ENCODE measurements around the gene UMAD1.

The UMAD1 gene

DNA sequence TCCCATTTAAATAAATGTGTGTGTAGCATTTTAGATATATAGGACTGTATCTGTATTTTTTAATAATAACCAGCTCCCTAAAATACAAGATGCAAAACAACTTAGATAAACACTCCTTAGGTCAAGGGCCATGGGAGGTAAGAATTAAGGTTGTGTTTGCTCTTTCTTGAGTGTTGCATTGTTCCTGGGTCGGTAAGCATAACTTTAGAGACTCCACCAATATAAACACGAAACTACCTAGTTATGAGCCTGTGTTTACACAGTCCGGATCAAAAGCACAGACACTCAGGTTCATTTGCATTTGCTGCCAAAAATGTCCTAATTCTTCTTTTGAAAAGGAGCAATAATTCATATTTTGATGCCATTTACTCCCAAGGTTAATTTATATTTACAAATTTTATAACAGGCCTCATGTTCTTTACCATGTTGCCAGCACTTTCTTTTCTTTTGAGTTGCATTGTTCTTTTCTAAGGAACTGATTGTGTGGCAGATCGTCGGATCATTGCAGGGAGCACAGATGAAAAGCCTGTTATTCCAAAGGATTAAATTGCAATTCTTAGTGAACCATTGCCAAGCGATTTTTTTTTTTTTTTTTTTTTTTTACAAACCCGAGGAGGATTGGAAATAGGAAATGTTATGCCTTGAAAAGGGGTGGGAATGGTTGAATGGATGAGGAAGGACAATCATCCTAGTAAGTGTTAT, 282.3 kb downstream of the UMAD1 start:
- H3K36me3 Mint-ChIP-seq (ENCODE audit: low read depth): no peaks in the 10 kb centered on the region
- TF ChIP-seq, protein P1, sequence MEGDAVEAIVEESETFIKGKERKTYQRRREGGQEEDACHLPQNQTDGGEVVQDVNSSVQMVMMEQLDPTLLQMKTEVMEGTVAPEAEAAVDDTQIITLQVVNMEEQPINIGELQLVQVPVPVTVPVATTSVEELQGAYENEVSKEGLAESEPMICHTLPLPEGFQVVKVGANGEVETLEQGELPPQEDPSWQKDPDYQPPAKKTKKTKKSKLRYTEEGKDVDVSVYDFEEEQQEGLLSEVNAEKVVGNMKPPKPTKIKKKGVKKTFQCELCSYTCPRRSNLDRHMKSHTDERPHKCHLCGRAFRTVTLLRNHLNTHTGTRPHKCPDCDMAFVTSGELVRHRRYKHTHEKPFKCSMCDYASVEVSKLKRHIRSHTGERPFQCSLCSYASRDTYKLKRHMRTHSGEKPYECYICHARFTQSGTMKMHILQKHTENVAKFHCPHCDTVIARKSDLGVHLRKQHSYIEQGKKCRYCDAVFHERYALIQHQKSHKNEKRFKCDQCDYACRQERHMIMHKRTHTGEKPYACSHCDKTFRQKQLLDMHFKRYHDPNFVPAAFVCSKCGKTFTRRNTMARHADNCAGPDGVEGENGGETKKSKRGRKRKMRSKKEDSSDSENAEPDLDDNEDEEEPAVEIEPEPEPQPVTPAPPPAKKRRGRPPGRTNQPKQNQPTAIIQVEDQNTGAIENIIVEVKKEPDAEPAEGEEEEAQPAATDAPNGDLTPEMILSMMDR (IDR thresholded peaks at IDR 0.05; ENCODE audit: unreplicated experiment in 3 of 3): no peak
- H3K27ac Mint-ChIP-seq: no peak overlapping the region
- no peaks in the 10 kb centered on the region for H3K9me3 Mint-ChIP-seq
- no peaks in the 10 kb centered on the region for H3K27me3 Mint-ChIP-seq (ENCODE audit: low read depth)
- H3K4me1 Mint-ChIP-seq: no peaks in the 10 kb centered on the region
- no peak overlapping the region for H3K4me3 Mint-ChIP-seq

DNA sequence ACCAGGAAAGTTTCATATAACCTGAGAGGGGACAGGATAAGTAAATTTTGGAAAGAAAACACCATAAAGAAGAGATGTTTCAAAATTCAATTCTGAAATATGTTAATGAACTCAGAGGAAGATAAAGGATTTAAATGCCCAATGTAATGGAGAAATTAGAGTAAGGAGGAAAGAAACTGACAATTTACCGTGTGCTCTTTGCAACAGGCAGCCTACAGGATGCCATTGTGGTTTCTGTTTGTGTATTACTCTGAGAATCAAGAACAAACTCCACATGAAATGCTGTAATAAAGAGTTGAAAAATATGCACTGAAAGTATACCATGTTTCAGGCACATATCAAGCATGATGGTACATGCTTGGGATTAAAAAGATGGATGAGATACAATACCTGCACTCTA, 283.3 kb downstream of the UMAD1 start:
- no peaks in the 10 kb centered on the region for H3K27me3 Mint-ChIP-seq (ENCODE audit: low read depth)
- no peaks in the 10 kb centered on the region for H3K4me1 Mint-ChIP-seq
- no peaks in the 10 kb centered on the region for H3K9me3 Mint-ChIP-seq
- no peaks in the 10 kb centered on the region for H3K36me3 Mint-ChIP-seq (ENCODE audit: low read depth)
- no peak overlapping the region for H3K27ac Mint-ChIP-seq
- TF ChIP-seq, protein P1 (IDR thresholded peaks at IDR 0.05; ENCODE audit: unreplicated experiment in 3 of 3): no peak
- no peak overlapping the region for H3K4me3 Mint-ChIP-seq

DNA sequence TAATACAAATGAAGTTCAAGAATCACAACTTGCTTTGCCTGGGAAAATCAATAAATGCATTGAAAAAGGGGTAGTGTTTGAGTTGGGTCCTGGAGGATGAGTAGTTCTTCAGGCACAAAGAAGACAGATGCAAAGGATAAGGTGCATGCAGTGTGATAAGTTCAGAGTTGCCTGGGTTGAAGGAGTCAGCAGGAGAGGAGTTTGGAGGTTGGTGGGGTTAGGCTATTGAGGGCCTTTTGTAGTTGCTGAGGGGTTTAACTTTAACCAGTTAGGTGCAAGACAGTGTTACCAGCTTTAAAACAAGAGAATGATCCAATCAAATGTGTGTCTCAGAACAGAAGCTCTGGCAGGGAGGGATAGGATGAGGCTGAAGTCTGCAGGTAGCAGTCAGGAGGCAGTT, 283.8 kb downstream of the UMAD1 start:
- no peaks in the 10 kb centered on the region for H3K27me3 Mint-ChIP-seq (ENCODE audit: low read depth)
- no peak overlapping the region for H3K27ac Mint-ChIP-seq
- H3K4me1 Mint-ChIP-seq: no peaks in the 10 kb centered on the region
- no peak overlapping the region for H3K4me3 Mint-ChIP-seq
- TF ChIP-seq, protein P1 (IDR thresholded peaks at IDR 0.05; ENCODE audit: unreplicated experiment in 3 of 3): no peak
- no peaks in the 10 kb centered on the region for H3K36me3 Mint-ChIP-seq (ENCODE audit: low read depth)
- no peaks in the 10 kb centered on the region for H3K9me3 Mint-ChIP-seq

Data from nephron (organoid).